Ovary (tissue), 3 donors: ENCODE results near the gene CDC6.

Experiments used
- EP300 ChIP-seq: sonication (generic); formaldehyde crosslinking; IDR thresholded peaks from one replicate; pipeline ENCODE4 v1.6.1; 2017; ENCODE audit warnings: antibody characterized with exemption
- POLR2A ChIP-seq: fragments of 450-650 bp; IDR thresholded peaks from one replicate; pipeline ENCODE4 v1.6.1; 2017; ENCODE audit warnings: antibody characterized with exemption, mild to moderate bottlenecking, moderate library complexity
- TF ChIP-seq, protein P1 (sequence below), 3 donors: fragments of 450-650 bp in 2 of 3; fragments of 200-600 bp in 1 of 3; IDR thresholded peaks; one replicate each; pipeline versions ENCODE4 v1.5.1 to v1.8.0; 2016 to 2022; ENCODE audit warnings: antibody characterized with exemption in 3 of 3, mild to moderate bottlenecking in 1 of 3
- donor health status: DM: no; HTN: no; CAD: no.

DNA sequence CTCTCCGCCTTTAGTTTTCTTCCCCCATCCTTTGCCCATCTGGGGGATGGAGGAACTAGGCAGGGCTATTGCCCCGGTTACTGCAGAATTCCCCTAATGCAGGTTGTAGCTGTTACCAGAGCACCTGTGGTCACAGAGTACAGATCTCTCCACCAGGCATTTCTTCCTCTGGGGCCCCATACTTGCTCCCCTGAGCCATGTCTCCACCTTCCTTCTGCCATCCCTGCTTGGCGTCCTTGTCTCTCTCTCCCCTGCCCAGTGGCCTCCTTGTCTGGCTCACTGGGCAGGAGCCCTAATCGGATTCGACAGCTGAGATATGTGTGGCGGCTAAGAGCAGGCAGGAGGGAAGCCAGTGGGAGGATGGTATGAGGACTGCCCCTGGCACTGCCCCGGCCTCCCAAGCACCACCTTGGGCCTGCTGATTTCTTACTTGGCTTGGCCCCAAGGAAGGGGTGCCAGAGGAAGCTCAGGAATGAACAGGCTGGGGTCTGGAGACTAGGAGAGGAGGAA, 23.3 kb downstream of the CDC6 start:
- TF ChIP-seq, protein P1, sequence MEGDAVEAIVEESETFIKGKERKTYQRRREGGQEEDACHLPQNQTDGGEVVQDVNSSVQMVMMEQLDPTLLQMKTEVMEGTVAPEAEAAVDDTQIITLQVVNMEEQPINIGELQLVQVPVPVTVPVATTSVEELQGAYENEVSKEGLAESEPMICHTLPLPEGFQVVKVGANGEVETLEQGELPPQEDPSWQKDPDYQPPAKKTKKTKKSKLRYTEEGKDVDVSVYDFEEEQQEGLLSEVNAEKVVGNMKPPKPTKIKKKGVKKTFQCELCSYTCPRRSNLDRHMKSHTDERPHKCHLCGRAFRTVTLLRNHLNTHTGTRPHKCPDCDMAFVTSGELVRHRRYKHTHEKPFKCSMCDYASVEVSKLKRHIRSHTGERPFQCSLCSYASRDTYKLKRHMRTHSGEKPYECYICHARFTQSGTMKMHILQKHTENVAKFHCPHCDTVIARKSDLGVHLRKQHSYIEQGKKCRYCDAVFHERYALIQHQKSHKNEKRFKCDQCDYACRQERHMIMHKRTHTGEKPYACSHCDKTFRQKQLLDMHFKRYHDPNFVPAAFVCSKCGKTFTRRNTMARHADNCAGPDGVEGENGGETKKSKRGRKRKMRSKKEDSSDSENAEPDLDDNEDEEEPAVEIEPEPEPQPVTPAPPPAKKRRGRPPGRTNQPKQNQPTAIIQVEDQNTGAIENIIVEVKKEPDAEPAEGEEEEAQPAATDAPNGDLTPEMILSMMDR (IDR thresholded peaks at IDR 0.05), result no peak
- TF ChIP-seq POLR2A (no peak), EP300 (no peak)
